Urothelium cell line (cell line): Measurements from ENCODE around the gene EFCAB8.

Source experiments
- DNase-seq: peaks from one replicate; pipeline ENCODE4 v3.0.0; 2011; ENCODE audit warnings: low spot score, mixed read lengths
- FAIRE-seq: peaks from 2 replicates; lab custom pipeline; 2011; peaks lifted over from hg19 to GRCh38; lab: Jason Lieb, UNC

EFCAB8 gene

GRCh38 chr20:32858701-32859372 lies at the start of gene EFCAB8:
Gene EFCAB8 (plus strand): TSS chr20:32858923. CDS start chr20:32863793, 4,870 bp downstream.
- no peak for FAIRE-seq
- no peak for DNase-seq

DNA sequence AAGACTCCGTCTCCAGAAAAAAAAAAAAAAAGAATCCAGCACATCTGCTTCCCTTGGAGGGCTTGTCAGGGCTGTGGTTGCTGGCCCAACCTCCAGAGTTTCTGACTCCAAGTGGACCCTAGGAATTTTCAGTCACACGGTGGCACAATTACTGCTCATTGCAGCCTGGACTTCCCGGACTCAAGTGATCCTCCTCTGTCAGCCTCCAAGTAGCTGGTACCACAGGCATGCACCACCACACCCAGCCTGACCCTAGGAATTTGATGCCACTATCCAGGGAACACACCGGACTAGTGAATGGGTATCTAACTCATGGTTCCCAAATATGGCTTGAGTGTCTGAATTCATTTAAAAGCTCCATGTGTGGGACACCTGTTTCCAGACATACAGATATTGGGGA lies 48.8 kb upstream of the EFCAB8 start:
- DNase-seq (no peak), FAIRE-seq (no peak)

GRCh38 chr20:32810941-32811340 lies 47.8 kb upstream of the EFCAB8 start:
- FAIRE-seq (no peak), DNase-seq (no peak)

GRCh38 chr20:32811886-32812285 lies 46.8 kb upstream of the EFCAB8 start:
- DNase-seq, result no peak
- FAIRE-seq, result no peak

- FAIRE-seq (no peak), DNase-seq (peak; percentile 87)
Measured at GRCh38 chr20:32819992-32820697, 38.6 kb upstream of the EFCAB8 start.

- DNase-seq (no peak), FAIRE-seq (no peak)
Measured at GRCh38 chr20:32820698-32821377, 37.9 kb upstream of the EFCAB8 start.

DNA sequence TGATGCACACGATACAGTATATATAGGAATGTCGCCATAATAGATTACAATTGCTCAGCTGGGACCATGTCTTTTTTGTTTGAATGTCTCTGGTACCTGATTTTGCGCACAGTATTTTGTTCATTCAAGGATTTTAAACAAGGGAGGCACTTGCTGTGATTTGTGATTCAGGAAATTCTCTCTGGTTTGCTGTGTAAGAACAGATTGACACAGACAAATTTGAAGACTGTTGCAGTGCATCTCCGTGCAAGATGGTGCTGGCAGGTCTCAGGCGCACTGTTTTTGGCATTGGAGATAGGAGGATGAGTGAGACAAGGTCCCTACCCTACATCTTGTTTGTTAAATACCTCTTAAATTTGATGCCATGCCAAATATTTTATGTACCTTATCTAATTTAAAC lies 36.5 kb upstream of the EFCAB8 start:
- no peak for FAIRE-seq
- no peak for DNase-seq

DNA sequence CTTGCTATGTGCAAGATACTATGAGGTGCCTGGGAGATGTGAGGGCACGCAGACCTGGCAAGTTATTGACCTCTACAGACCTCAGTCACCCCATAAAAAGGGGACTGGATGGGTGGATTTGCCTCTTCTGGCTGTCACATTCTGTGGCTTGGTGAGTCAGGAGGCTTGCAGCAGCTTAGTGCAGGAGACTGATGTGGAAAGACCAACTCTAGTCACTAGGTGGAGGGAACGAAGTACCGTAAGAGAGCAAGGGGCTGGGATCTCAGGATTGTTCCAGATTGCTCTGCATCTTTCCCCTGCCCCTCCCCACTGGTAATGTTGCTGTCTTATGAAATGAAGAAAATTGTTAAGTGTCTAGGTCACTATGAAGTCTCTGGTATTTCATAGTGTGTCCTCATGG lies 35.6 kb upstream of the EFCAB8 start:
- FAIRE-seq, result no peak
- no peak for DNase-seq

DNA sequence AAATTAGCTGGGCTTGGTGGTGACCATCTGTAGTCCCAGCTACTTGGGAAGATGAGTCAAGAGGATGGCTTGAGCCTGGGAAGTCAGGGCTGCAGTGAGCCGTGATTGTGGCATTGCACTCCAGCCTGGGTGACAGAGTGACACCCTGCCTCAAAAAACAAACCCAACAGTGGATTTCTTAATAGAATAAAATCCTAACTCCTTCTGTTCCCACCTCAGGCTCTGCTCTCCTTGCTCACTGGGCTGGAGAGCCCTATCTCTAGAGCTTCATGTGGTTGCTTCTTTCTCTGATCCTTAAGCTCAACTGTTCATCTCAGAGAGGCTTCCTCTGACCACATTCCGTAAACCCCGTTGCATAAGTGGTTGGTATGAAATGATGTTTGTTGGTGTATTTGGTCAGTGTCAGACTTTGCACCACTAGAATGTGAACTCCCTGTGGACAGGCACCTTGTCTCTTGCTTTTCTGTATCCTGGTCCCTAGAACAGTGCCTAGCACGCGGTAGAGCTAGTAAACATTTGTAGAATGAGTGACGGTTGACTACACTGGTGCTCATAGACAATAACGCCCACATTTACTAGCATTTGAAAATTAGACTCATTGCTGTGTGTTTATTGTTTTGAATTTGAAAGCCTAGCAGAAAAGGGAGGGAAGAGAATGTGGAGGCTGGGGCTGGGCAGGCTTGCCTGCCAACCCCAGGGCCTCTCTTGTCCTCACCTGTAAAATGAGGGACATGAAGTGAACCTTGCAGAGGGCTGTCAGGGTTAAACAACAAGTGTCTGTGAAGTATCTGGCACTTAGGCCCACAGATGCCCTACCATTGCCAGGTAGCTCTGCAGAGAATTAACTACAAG lies 34.8 kb upstream of the EFCAB8 start:
- no peak for DNase-seq
- FAIRE-seq, result no peak

- FAIRE-seq, result no peak
Measured at GRCh38 chr20:32828029-32828680, 30.6 kb upstream of the EFCAB8 start.

GRCh38 chr20:32829311-32830005 lies 29.3 kb upstream of the EFCAB8 start:
- no peak for DNase-seq
- FAIRE-seq, result no peak

More at GRCh38 chr20:32828029-32828680, 30.6 kb upstream of the EFCAB8 start:
- no peak for DNase-seq

DNA sequence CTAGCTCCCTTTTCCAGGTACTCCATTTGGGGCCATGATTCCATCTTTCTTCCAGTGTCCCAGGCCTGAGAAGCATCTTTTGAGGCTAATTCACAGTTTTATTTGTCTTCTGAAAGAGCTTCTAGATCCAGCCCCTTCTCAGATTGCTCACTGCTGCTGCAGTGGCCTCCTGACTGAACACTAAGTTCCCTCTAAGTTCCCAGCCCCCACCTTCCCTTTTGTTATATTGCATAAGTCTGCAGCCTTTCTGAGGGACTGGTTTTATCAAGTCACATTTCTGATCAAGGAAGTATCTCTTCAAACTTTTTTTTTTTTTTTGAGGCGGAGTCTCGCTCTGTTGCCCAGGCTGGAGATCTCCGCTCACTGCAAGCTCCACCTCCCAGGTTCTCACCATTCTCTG lies 28.3 kb upstream of the EFCAB8 start:
- no peak for DNase-seq
- FAIRE-seq, result no peak

- FAIRE-seq (no peak), DNase-seq (no peak)
Measured at GRCh38 chr20:32831982-32832381, 26.7 kb upstream of the EFCAB8 start.

DNA sequence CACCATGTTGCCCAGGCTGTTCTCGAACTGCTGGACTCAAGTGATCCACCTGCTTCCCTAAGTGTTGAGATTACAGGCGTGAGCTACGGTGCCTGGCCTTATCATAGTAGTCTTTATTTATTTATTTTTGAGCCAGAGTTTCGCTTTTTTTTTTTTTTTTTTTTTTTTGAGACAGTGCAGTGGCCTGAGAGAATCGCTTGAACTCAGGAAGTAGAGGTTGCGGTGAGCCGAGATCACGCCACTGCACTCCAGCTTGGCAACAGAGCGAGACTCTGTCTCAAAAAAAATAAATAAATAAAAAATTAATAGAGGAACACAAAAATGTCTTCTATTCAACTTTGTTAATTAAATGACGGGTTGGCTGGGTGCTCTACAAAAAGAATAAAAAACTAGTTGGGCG lies 26.1 kb upstream of the EFCAB8 start:
- no peak for DNase-seq
- no peak for FAIRE-seq

GRCh38 chr20:32834972-32835371 lies 23.8 kb upstream of the EFCAB8 start:
- FAIRE-seq (no peak), DNase-seq (no peak)

DNA sequence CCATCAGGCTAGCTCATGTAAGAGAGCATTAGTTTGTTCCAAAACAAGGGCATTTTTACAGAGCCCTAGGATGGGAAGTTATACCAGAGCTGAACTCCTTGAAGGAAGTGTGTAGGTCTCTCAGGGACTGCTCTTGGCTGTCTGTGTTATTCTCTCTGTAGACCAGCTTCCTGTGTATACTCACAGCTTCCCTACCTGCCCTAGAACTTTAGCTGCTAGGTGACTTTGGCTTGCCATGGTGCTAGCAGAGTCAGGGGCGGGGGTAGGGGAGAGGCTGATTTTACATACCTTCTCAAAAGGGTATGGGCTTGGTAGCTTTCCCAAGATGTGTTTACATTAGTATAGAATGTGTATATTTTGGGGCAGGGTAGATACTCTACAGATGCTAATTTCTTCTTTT lies 21.6 kb upstream of the EFCAB8 start:
- DNase-seq (no peak), FAIRE-seq (no peak)

DNA sequence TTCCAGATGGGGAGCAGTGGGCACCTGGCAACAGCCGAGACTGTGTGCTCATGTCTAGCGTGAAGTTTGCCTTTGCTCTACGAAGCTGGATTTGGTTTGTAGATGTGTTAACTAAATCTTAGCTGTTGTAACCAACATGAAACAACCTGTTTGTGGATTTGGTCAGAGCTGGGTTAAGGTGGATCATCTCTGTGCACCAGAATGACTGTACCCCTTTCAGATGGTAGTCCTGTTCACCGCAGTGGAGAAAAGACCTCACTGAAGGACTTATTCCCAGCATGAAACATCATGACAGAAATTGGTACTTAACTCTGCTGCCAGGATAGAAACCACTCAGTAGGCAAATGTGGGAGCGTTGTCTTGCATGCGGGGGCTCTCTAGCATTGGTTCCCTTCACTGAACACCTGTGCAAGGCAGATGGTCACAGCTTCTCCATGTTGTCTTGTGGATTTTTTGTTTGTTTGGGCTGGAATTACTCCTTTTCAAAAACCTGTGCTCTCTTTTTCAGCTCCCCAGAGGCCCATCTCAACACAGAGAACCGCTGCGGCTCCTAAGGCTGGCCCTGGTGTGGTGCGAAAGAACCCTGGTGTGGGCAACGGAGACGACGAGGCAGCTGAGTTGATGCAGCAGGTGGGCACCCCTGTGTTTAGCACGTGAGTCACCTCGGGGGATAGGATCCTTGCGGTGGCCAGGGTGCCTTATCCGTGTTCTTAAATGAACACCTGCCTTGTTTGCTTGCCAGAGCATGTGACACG lies 19.3 kb upstream of the EFCAB8 start:
- no peak for DNase-seq
- FAIRE-seq, result peak; percentile 71

GRCh38 chr20:32839982-32840285 lies 18.8 kb upstream of the EFCAB8 start:
- DNase-seq (no peak), FAIRE-seq (no peak)

- no peak for FAIRE-seq
Measured at GRCh38 chr20:32841174-32841573, 17.5 kb upstream of the EFCAB8 start.

More at GRCh38 chr20:32841174-32841573, 17.5 kb upstream of the EFCAB8 start:
- DNase-seq, result no peak
